Neuronal stem cell (in vitro differentiated cells): ENCODE data around the gene LILRB3.
A peak's percentile ranks its signal among the peaks of the same experiment; 100 is the strongest.
"Not testable (repeated sequence)": the region's sequence is repeated elsewhere in the genome, so short reads cannot be mapped to it uniquely, and the experiment has no call there.

ENCODE experiments used
- DNase-seq: peaks from one replicate; pipeline ENCODE4 v3.0.0-alpha.2; 2013; ENCODE audit warnings: low spot score
- H2AFZ ChIP-seq: one replicate; pipeline ENCODE4 v1.6.1; 2013; ENCODE audit warnings: mild to moderate bottlenecking, low read length, inconsistent platforms
- H2AK5ac ChIP-seq: 2 replicates; pipeline ENCODE4 v1.6.1; 2013; ENCODE audit warnings: low read depth, mild to moderate bottlenecking, inconsistent platforms, low read length, moderate library complexity, mixed read lengths
- H2BK120ac ChIP-seq: 2 replicates; pipeline ENCODE4 v1.6.1; 2013; ENCODE audit warnings: low read depth, mild to moderate bottlenecking, inconsistent platforms, low read length, moderate library complexity, mixed read lengths
- H2BK12ac ChIP-seq: one replicate; pipeline ENCODE4 v1.6.1; 2013; ENCODE audit warnings: low read length, inconsistent platforms
- H2BK15ac ChIP-seq: 2 replicates; pipeline ENCODE4 v1.6.1; 2013; ENCODE audit warnings: mild to moderate bottlenecking, low read length, inconsistent platforms, mixed read lengths
- H2BK5ac ChIP-seq: one replicate; pipeline ENCODE4 v1.6.1; 2013; ENCODE audit warnings: inconsistent platforms, mild to moderate bottlenecking, low read length, moderate library complexity
- H3K14ac ChIP-seq: one replicate; pipeline ENCODE4 v1.6.1; 2013; ENCODE audit warnings: low read length, inconsistent platforms
- H3K18ac ChIP-seq: 2 replicates; pipeline ENCODE4 v1.6.1; 2013; ENCODE audit warnings: low read length, inconsistent platforms
- H3K23ac ChIP-seq: 2 replicates; pipeline ENCODE4 v1.6.1; 2013; ENCODE audit warnings: low read depth, mild to moderate bottlenecking, mixed read lengths, low read length, inconsistent platforms; ENCODE audit not compliant: poor library complexity
- H3K27ac ChIP-seq: replicated peaks from 3 replicates; pipeline ENCODE4 v1.5.1; 2013; ENCODE audit warnings: low read length, inconsistent platforms
- H3K27me3 ChIP-seq, 3 experiments: 2 replicates each; pipeline ENCODE4 v1.6.1; 2013; ENCODE audit warnings: low read length in 3 of 3, mild to moderate bottlenecking in 2 of 3, inconsistent platforms in 1 of 3, low read depth in 1 of 3, mixed read lengths in 1 of 3, moderate library complexity in 1 of 3; ENCODE audit not compliant: control insufficient read depth in 3 of 3, insufficient read depth in 3 of 3
- H3K36me3 ChIP-seq, 2 donors: replicated peaks in 1 of 2; 2 replicates each; pipeline ENCODE4 v1.6.1; 2013; ENCODE audit warnings: low read length in 2 of 2; ENCODE audit not compliant: control insufficient read depth in 2 of 2, insufficient read depth in 2 of 2
- H3K4ac ChIP-seq: 2 replicates; pipeline ENCODE4 v1.6.1; 2013; ENCODE audit warnings: inconsistent platforms, mild to moderate bottlenecking, low read length, moderate library complexity
- H3K4me1 ChIP-seq, 2 donors: 1 replicate in 1 of 2; 2 replicates in 1 of 2; pipeline ENCODE4 v1.6.1; 2013; ENCODE audit warnings: low read length in 2 of 2, low read depth in 1 of 2; ENCODE audit not compliant: control insufficient read depth in 2 of 2, insufficient read depth in 1 of 2
- H3K4me2 ChIP-seq: one replicate; pipeline ENCODE4 v1.6.1; 2013; ENCODE audit warnings: mild to moderate bottlenecking, low read length, inconsistent platforms; ENCODE audit not compliant: insufficient read depth, poor library complexity, severe bottlenecking
- H3K4me3 ChIP-seq, 2 donors: 2 replicates each; pipeline ENCODE4 v1.5.1; 2013; ENCODE audit warnings: low read length in 2 of 2, mild to moderate bottlenecking in 2 of 2, inconsistent platforms in 1 of 2, moderate library complexity in 1 of 2
- H3K79me1 ChIP-seq: one replicate; pipeline ENCODE4 v1.6.1; 2013; ENCODE audit warnings: low read depth, mild to moderate bottlenecking, inconsistent platforms, low read length, moderate library complexity
- H3K9ac ChIP-seq: one replicate; pipeline ENCODE4 v1.6.1; 2013; ENCODE audit warnings: mild to moderate bottlenecking, low read depth, low read length, inconsistent platforms; ENCODE audit not compliant: poor library complexity
- H3K9me3 ChIP-seq, 2 donors: replicated peaks in 1 of 2; 2 replicates each; pipeline versions ENCODE3 to v1.6.1; 2013; ENCODE audit warnings: low read length in 2 of 2, mild to moderate bottlenecking in 2 of 2, inconsistent platforms in 1 of 2, low read depth in 1 of 2, mixed read lengths in 1 of 2, moderate library complexity in 1 of 2; ENCODE audit not compliant: control insufficient read depth in 2 of 2, insufficient read depth in 1 of 2
- H4K8ac ChIP-seq: one replicate; pipeline ENCODE4 v1.6.1; 2013; ENCODE audit warnings: low read depth, mild to moderate bottlenecking, inconsistent platforms, low read length, moderate library complexity
- H4K91ac ChIP-seq: one replicate; pipeline ENCODE4 v1.6.1; 2013; ENCODE audit warnings: low read length, low read depth, mild to moderate bottlenecking, inconsistent platforms; ENCODE audit not compliant: poor library complexity
- WGBS, 2 donors: extraction: QIAGEN DNeasy Blood & Tissue Kit; methylation state at CpG; one replicate each; pipeline ENCODE4 v1.1.7; 2013; ENCODE audit warnings: missing lambda C conversion rate in 2 of 2, mixed read lengths in 1 of 2; ENCODE audit not compliant: insufficient read length in 2 of 2, insufficient replicate concordance in 1 of 2; ENCODE audit errors: extremely low coverage in 2 of 2; 5-methylcytosine and 5-hydroxymethylcytosine counted together

The LILRB3 gene

DNA sequence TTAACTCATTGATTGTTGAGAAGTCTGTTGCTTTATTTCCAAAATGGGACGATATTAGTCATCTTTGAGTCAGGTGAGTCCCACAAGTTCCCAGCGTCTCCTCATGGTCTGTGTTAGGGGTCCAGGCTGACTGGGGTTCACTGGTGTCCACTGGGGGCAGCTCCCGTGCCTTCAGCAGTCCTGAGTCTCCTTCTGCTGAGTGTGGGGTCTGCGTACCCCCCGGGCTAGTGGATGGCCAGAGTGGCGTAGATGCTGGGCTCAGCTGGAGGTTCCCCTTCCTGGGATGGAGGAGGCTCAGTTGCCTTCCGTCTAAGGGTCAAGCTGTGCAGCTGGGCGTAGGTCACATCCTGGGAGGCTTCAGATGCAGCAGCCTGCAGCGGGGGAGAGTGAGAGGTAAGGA is 5.9 kb downstream of the LILRB3 start:
- H3K4ac ChIP-seq = no peak overlapping the region
- H3K79me1 ChIP-seq = no peaks in the 10 kb centered on the region
- no peak overlapping the region for H2AFZ ChIP-seq
- no peaks in the 10 kb centered on the region for H3K4me1 ChIP-seq
- H2BK15ac ChIP-seq = no peak overlapping the region
- H3K9me3 ChIP-seq = peaks cover 0 to 2% of the 10 kb centered on the region in 2 donors
- no peaks in the 10 kb centered on the region for H3K27me3 ChIP-seq
- H3K14ac ChIP-seq = no peak overlapping the region
- H3K18ac ChIP-seq = no peak overlapping the region
- H3K9ac ChIP-seq = no peak overlapping the region
- H3K4me3 ChIP-seq = no peak overlapping the region
- no peak overlapping the region for H2BK5ac ChIP-seq
- no peak overlapping the region for H4K91ac ChIP-seq
- no peak overlapping the region for H2BK120ac ChIP-seq
- H3K27ac ChIP-seq = no peak overlapping the region
- H2AK5ac ChIP-seq = no peak overlapping the region
- no peak overlapping the region for H3K4me2 ChIP-seq
- H3K23ac ChIP-seq = no peak overlapping the region
- no CpG with 5 or more reads among the region's 9 CpGs for WGBS, 2 donors
- no peak overlapping the region for H4K8ac ChIP-seq
- peaks cover 0 to 4% of the 10 kb centered on the region in 2 donors for H3K36me3 ChIP-seq
- H2BK12ac ChIP-seq = no peak overlapping the region
- no peak for DNase-seq

DNA sequence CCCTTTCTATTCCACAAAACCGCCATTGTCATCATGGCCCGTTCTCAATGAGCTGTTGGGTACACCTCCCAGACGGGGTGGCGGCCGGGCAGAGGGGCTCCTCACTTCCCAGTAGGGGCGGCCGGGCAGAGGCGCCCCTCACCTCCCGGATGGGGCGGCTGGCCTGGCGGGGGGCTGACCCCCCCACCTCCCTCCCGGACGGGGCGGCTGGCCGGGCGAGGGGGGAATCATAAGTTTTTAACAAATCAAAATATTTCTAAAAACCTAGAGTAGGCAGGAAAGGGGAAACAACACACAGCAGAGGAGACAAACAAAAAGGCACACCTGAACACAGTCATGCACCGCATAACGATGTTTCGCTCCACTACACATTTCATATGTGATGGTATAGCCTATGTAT is 8.1 kb downstream of the LILRB3 start:
- H3K27me3 ChIP-seq, H3K14ac ChIP-seq, H3K79me1 ChIP-seq, DNase-seq, H2BK120ac ChIP-seq, H3K23ac ChIP-seq, H3K4me2 ChIP-seq, H3K4me1 ChIP-seq, H3K4ac ChIP-seq, H2AFZ ChIP-seq, H3K27ac ChIP-seq, H3K9ac ChIP-seq, H2BK15ac ChIP-seq, H2BK12ac ChIP-seq, H2BK5ac ChIP-seq, H3K9me3 ChIP-seq, H4K8ac ChIP-seq, H3K4me3 ChIP-seq, H3K18ac ChIP-seq, H2AK5ac ChIP-seq, H4K91ac ChIP-seq: not testable (repeated sequence)
- peaks cover 3 to 13% of the 10 kb centered on the region in 2 donors for H3K36me3 ChIP-seq
- WGBS, 2 donors = no CpG with 5 or more reads among the region's 19 CpGs

GRCh38 chr19:54214217-54214616 is 8.6 kb downstream of the LILRB3 start:
- H3K27me3 ChIP-seq, H2BK15ac ChIP-seq, H3K4me2 ChIP-seq, H4K91ac ChIP-seq, H3K9ac ChIP-seq, DNase-seq, H4K8ac ChIP-seq, H3K14ac ChIP-seq, H2BK5ac ChIP-seq, H3K4ac ChIP-seq, H2AFZ ChIP-seq, H3K27ac ChIP-seq, H2AK5ac ChIP-seq, H3K4me3 ChIP-seq, H3K23ac ChIP-seq, H2BK120ac ChIP-seq, H3K79me1 ChIP-seq, H2BK12ac ChIP-seq, H3K9me3 ChIP-seq, H3K4me1 ChIP-seq, H3K18ac ChIP-seq: not testable (repeated sequence)
- no CpG with 5 or more reads among the region's 5 CpGs for WGBS, 2 donors
- H3K36me3 ChIP-seq = peaks cover 3 to 16% of the 10 kb centered on the region in 2 donors

GRCh38 chr19:54211235-54211634 is 11.6 kb downstream of the LILRB3 start:
- Histone ChIP-seq H3K79me1 (peaks cover 19% of the 10 kb centered on the region), H2BK15ac (no peak overlapping the region), H2AFZ (no peak overlapping the region), H4K91ac (no peak overlapping the region), H3K4me2 (no peak overlapping the region), H2BK120ac (no peak overlapping the region), H3K23ac (peak overlapping the region; percentile 10), H3K27ac (peak overlapping the region; percentile 14), H3K4ac (no peak overlapping the region), H3K4me3 (no peak overlapping the region), H4K8ac (no peak overlapping the region), H3K36me3 (peaks cover 26 to 31% of the 10 kb centered on the region in 2 donors), H3K9me3 (peaks cover 0 to 2% of the 10 kb centered on the region in 2 donors), H2BK5ac (peak overlapping the region; percentile 87), H3K18ac (no peak overlapping the region), H3K4me1 (peaks cover 0 to 1% of the 10 kb centered on the region in 2 donors), H2AK5ac (no peak overlapping the region), H3K9ac (no peak overlapping the region), H2BK12ac (no peak overlapping the region), H3K27me3 (no peaks in the 10 kb centered on the region), H3K14ac (no peak overlapping the region)
- no peak for DNase-seq
- WGBS, 2 donors = no CpG with 5 or more reads among the region's 12 CpGs
